ENCODE measurements around the gene BMP6. TPM values are rescaled to one million over a fixed set of nuclear protein-coding genes. Genes with fewer than 3 reads are reported as not detected.

The BMP6 gene
- total RNA-seq, 1 experiment from 2014 or later, result 1.6 TPM

- CTCF ChIA-PET, result interaction anchor here (0.9 kb wide), 1 partner anchor 36 kb away, joined by 3 read pairs; no protein-coding TSS in a partner anchor
- ATAC-seq (no peak), DNase-seq (ENCODE audit: low read depth, low spot score) (no peak)
- intact Hi-C loops (cut with micrococcal nuclease), result no loop called here
- peaks cover 3% of the 10 kb centered on the region; the same call in 1 of the 2 replicates for H4K20me1 ChIP-seq (ENCODE audit: insufficient read depth)
- no peaks in the 10 kb centered on the region for H3K9me2 ChIP-seq (ENCODE audit: insufficient read depth)
- no peak overlapping the region for H3K9ac ChIP-seq (ENCODE audit: low read length)
- TF ChIP-seq EGR1 (IDR thresholded peaks at IDR 0.05; ENCODE audit: low read depth) (no peak), TCF7L2 (IDR thresholded peaks at IDR 0.05; ENCODE audit: borderline replicate concordance, extremely low read depth, insufficient read depth, insufficient read length) (no peak), SRF (IDR thresholded peaks at IDR 0.05; ENCODE audit: low read depth) (no peak), FOSL1 (IDR thresholded peaks at IDR 0.05; ENCODE audit: low read depth) (no peak), ZFX (IDR thresholded peaks at IDR 0.05) (no peak), POLR2A (IDR thresholded peaks at IDR 0.05; ENCODE audit: borderline replicate concordance, extremely low read depth, insufficient read depth, insufficient read length) (no peak), EZH2 (IDR thresholded peaks at IDR 0.05) (no peak), POLR2AphosphoS5 (IDR thresholded peaks at IDR 0.05; ENCODE audit: low read depth, low read length) (no peak)
- TF ChIP-seq, protein P1, sequence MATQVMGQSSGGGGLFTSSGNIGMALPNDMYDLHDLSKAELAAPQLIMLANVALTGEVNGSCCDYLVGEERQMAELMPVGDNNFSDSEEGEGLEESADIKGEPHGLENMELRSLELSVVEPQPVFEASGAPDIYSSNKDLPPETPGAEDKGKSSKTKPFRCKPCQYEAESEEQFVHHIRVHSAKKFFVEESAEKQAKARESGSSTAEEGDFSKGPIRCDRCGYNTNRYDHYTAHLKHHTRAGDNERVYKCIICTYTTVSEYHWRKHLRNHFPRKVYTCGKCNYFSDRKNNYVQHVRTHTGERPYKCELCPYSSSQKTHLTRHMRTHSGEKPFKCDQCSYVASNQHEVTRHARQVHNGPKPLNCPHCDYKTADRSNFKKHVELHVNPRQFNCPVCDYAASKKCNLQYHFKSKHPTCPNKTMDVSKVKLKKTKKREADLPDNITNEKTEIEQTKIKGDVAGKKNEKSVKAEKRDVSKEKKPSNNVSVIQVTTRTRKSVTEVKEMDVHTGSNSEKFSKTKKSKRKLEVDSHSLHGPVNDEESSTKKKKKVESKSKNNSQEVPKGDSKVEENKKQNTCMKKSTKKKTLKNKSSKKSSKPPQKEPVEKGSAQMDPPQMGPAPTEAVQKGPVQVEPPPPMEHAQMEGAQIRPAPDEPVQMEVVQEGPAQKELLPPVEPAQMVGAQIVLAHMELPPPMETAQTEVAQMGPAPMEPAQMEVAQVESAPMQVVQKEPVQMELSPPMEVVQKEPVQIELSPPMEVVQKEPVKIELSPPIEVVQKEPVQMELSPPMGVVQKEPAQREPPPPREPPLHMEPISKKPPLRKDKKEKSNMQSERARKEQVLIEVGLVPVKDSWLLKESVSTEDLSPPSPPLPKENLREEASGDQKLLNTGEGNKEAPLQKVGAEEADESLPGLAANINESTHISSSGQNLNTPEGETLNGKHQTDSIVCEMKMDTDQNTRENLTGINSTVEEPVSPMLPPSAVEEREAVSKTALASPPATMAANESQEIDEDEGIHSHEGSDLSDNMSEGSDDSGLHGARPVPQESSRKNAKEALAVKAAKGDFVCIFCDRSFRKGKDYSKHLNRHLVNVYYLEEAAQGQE (IDR thresholded peaks at IDR 0.05; ENCODE audit: low read depth), result no peak
- no peaks in the 10 kb centered on the region for H3K36me3 ChIP-seq (ENCODE audit: control insufficient read depth in 1 of 2, insufficient read depth in 2 of 2, low read length in 2 of 2)
- no peaks in the 10 kb centered on the region for H3K9me3 ChIP-seq (ENCODE audit: control insufficient read depth in 1 of 2, insufficient read depth in 1 of 2, low read depth in 1 of 2, low read length in 2 of 2)
- no peak overlapping the region for H3K4me3 ChIP-seq (replicated peaks in 1 of 2; ENCODE audit: low read depth in 1 of 2, low read length in 2 of 2)
- no peak overlapping the region for H3K4me2 ChIP-seq (ENCODE audit: low read length)
- H3K27me3 ChIP-seq (ENCODE audit: insufficient read depth, low read length), result peaks cover 29% of the 10 kb centered on the region; the same call in 1 of the 2 replicates
- POLR2A ChIA-PET, result interaction anchor here (0.6 kb wide), 1 partner anchor 33 kb away, joined by 3 read pairs; the partner anchor contains the start of gene BMP6
- H3K79me2 ChIP-seq (ENCODE audit: insufficient read depth, low read length), result no peaks in the 10 kb centered on the region
- peaks cover 0 to 9% of the 10 kb centered on the region in 2 experiments; a peak in 2 of 4 replicates for H3K4me1 ChIP-seq (ENCODE audit: control insufficient read depth in 1 of 2, insufficient read depth in 2 of 2, low read length in 2 of 2)
- RAD21 ChIA-PET (ENCODE audit: low non-redundant PET in 1 of 2, low total read pairs in 2 of 2, uncharacterized antibody in 2 of 2, unreplicated experiment in 2 of 2), result no interaction called here
- no peak overlapping the region for H2AFZ ChIP-seq (ENCODE audit: low read depth, low read length, poor library complexity, severe bottlenecking)
- no peak overlapping the region for H3K27ac ChIP-seq (ENCODE audit: low read depth, low read length)
- no TSS peak for BruUV-seq (replicated peaks)
Observed at GRCh38 chr6:7759320-7759719, 33.4 kb downstream of the BMP6 start.

Measured in HCT116 (cell line).